ENCODE data around the gene PPARA.
A peak's percentile ranks its signal among the peaks of the same experiment; 100 is the strongest.
"Not testable (repeated sequence)": the region's sequence is repeated elsewhere in the genome, so short reads cannot be mapped to it uniquely, and the experiment has no call there.

PPARA gene

GRCh38 chr22:46251266-46251665 is 100.9 kb downstream of the PPARA start:
- no peak for DNase-seq

GRCh38 chr22:46251816-46252380 is 101.6 kb downstream of the PPARA start:
- peak; percentile 80 for DNase-seq

GRCh38 chr22:46256358-46256958 is 106.1 kb downstream of the PPARA start:
- no peak for DNase-seq

GRCh38 chr22:46259374-46259773 is 109.0 kb downstream of the PPARA start:
- DNase-seq, result no peak

- DNase-seq, result no peak
Measured at GRCh38 chr22:46260038-46260437, 109.7 kb downstream of the PPARA start.

- DNase-seq, result peak; percentile 36
Measured at GRCh38 chr22:46262449-46263215, 112.3 kb downstream of the PPARA start.

- no peak for DNase-seq
Measured at GRCh38 chr22:46263216-46263590, 112.9 kb downstream of the PPARA start, which contains the start of gene PKDREJ. TSS of gene PKDREJ (minus strand) at chr22:46263343. CDS start at chr22:46263322, 21 bp downstream.

- DNase-seq, result not testable (repeated sequence)
Measured at GRCh38 chr22:46264520-46264919, 114.2 kb downstream of the PPARA start.

GRCh38 chr22:46265627-46266026 is 115.3 kb downstream of the PPARA start:
- not testable (repeated sequence) for DNase-seq

- DNase-seq, result peak; percentile 65
Measured at GRCh38 chr22:46267431-46268279, 117.3 kb downstream of the PPARA start, which contains the start of gene TTC38. TSS of gene TTC38 (plus strand) at chr22:46268008. CDS start at chr22:46268040, 32 bp downstream.

- no peak for DNase-seq
Measured at GRCh38 chr22:46269564-46269963, 119.2 kb downstream of the PPARA start.

- DNase-seq, result no peak
Measured at GRCh38 chr22:46272196-46272595, 121.9 kb downstream of the PPARA start.

- no peak for DNase-seq
Measured at GRCh38 chr22:46272762-46273431, 122.6 kb downstream of the PPARA start.

- no peak for DNase-seq
Measured at GRCh38 chr22:46273432-46274148, 123.3 kb downstream of the PPARA start.

GRCh38 chr22:46274381-46274780 is 124.1 kb downstream of the PPARA start:
- DNase-seq, result no peak

GRCh38 chr22:46275455-46276122 is 125.3 kb downstream of the PPARA start:
- DNase-seq, result no peak

GRCh38 chr22:46276563-46276962 is 126.2 kb downstream of the PPARA start:
- no peak for DNase-seq

- DNase-seq, result no peak
Measured at GRCh38 chr22:46278656-46279645, 128.6 kb downstream of the PPARA start.

- no peak for DNase-seq
Measured at GRCh38 chr22:46280063-46280817, 129.9 kb downstream of the PPARA start.
